ENCODE measurements around the gene ZDHHC11B. TPM values are rescaled to one million over a fixed set of nuclear protein-coding genes. Genes with fewer than 3 reads are reported as not detected.

The ZDHHC11B gene
- total RNA-seq, 1 experiment from 2014 or later = 3.8 TPM

GRCh38 chr5:666816-667498, 117.6 kb downstream of the ZDHHC11B start:
- no peak overlapping the region for H3K9ac ChIP-seq (ENCODE audit: low read length)
- no peak overlapping the region for H3K4me3 ChIP-seq (replicated peaks in 1 of 2; ENCODE audit: low read depth in 1 of 2, low read length in 2 of 2)
- intact Hi-C loops (cut with micrococcal nuclease) = no loop called here
- H4K20me1 ChIP-seq (ENCODE audit: insufficient read depth) = no peaks in the 10 kb centered on the region
- H3K9me2 ChIP-seq (ENCODE audit: insufficient read depth) = no peaks in the 10 kb centered on the region
- no peaks in the 10 kb centered on the region for H3K27me3 ChIP-seq (ENCODE audit: insufficient read depth, low read length)
- no peak for ATAC-seq
- H3K4me2 ChIP-seq (ENCODE audit: low read length) = no peak overlapping the region
- CTCF ChIA-PET = no interaction called here
- POLR2A ChIA-PET = no interaction called here
- peaks cover 5 to 42% of the 10 kb centered on the region in 2 experiments; a peak in 3 of 4 replicates for H3K4me1 ChIP-seq (ENCODE audit: control insufficient read depth in 1 of 2, insufficient read depth in 2 of 2, low read length in 2 of 2)
- H3K9me3 ChIP-seq (ENCODE audit: control insufficient read depth in 1 of 2, insufficient read depth in 1 of 2, low read depth in 1 of 2, low read length in 2 of 2) = no peaks in the 10 kb centered on the region
- RAD21 ChIA-PET (ENCODE audit: low non-redundant PET in 1 of 2, low total read pairs in 2 of 2, uncharacterized antibody in 2 of 2, unreplicated experiment in 2 of 2) = no interaction called here
- H3K79me2 ChIP-seq (ENCODE audit: insufficient read depth, low read length) = no peaks in the 10 kb centered on the region
- H3K36me3 ChIP-seq (ENCODE audit: control insufficient read depth in 1 of 2, insufficient read depth in 2 of 2, low read length in 2 of 2) = peaks cover 2 to 3% of the 10 kb centered on the region in 2 experiments; a peak in 2 of 4 replicates
- no peak for DNase-seq (ENCODE audit: low read depth, low spot score)
- no peak overlapping the region for H3K27ac ChIP-seq (ENCODE audit: low read depth, low read length)
- no peak overlapping the region for H2AFZ ChIP-seq (ENCODE audit: low read depth, low read length, poor library complexity, severe bottlenecking)
- TF ChIP-seq, protein P1, sequence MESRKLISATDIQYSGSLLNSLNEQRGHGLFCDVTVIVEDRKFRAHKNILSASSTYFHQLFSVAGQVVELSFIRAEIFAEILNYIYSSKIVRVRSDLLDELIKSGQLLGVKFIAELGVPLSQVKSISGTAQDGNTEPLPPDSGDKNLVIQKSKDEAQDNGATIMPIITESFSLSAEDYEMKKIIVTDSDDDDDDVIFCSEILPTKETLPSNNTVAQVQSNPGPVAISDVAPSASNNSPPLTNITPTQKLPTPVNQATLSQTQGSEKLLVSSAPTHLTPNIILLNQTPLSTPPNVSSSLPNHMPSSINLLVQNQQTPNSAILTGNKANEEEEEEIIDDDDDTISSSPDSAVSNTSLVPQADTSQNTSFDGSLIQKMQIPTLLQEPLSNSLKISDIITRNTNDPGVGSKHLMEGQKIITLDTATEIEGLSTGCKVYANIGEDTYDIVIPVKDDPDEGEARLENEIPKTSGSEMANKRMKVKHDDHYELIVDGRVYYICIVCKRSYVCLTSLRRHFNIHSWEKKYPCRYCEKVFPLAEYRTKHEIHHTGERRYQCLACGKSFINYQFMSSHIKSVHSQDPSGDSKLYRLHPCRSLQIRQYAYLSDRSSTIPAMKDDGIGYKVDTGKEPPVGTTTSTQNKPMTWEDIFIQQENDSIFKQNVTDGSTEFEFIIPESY (IDR thresholded peaks at IDR 0.05; ENCODE audit: extremely low read depth, insufficient replicate concordance, low read length) = no peak
- TF ChIP-seq EZH2phosphoT487 (IDR thresholded peaks at IDR 0.05; ENCODE audit: borderline replicate concordance) = no peak
- TF ChIP-seq CBX3 (IDR thresholded peaks at IDR 0.05; ENCODE audit: low read depth) = no peak
- TF ChIP-seq JUND (IDR thresholded peaks at IDR 0.05) = no peak
- TF ChIP-seq ZFX (IDR thresholded peaks at IDR 0.05) = no peak
- TF ChIP-seq, protein P2, sequence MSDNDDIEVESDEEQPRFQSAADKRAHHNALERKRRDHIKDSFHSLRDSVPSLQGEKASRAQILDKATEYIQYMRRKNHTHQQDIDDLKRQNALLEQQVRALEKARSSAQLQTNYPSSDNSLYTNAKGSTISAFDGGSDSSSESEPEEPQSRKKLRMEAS (IDR thresholded peaks at IDR 0.05) = no peak
- TF ChIP-seq, protein P3, sequence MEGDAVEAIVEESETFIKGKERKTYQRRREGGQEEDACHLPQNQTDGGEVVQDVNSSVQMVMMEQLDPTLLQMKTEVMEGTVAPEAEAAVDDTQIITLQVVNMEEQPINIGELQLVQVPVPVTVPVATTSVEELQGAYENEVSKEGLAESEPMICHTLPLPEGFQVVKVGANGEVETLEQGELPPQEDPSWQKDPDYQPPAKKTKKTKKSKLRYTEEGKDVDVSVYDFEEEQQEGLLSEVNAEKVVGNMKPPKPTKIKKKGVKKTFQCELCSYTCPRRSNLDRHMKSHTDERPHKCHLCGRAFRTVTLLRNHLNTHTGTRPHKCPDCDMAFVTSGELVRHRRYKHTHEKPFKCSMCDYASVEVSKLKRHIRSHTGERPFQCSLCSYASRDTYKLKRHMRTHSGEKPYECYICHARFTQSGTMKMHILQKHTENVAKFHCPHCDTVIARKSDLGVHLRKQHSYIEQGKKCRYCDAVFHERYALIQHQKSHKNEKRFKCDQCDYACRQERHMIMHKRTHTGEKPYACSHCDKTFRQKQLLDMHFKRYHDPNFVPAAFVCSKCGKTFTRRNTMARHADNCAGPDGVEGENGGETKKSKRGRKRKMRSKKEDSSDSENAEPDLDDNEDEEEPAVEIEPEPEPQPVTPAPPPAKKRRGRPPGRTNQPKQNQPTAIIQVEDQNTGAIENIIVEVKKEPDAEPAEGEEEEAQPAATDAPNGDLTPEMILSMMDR (IDR thresholded peaks at IDR 0.05 in 2 of 3, conservative IDR thresholded peaks at IDR 0.05 in 1 of 3; ENCODE audit: borderline replicate concordance in 1 of 3, insufficient read depth in 1 of 3, low read depth in 2 of 3, low read length in 2 of 3) = no peak
- no peak for TF ChIP-seq CEBPB (IDR thresholded peaks at IDR 0.05; ENCODE audit: low read depth)
- no peak for TF ChIP-seq EZH2 (IDR thresholded peaks at IDR 0.05)
- TF ChIP-seq POLR2A (IDR thresholded peaks at IDR 0.05; ENCODE audit: borderline replicate concordance, extremely low read depth, insufficient read depth, insufficient read length) = no peak
- TF ChIP-seq, protein P4, sequence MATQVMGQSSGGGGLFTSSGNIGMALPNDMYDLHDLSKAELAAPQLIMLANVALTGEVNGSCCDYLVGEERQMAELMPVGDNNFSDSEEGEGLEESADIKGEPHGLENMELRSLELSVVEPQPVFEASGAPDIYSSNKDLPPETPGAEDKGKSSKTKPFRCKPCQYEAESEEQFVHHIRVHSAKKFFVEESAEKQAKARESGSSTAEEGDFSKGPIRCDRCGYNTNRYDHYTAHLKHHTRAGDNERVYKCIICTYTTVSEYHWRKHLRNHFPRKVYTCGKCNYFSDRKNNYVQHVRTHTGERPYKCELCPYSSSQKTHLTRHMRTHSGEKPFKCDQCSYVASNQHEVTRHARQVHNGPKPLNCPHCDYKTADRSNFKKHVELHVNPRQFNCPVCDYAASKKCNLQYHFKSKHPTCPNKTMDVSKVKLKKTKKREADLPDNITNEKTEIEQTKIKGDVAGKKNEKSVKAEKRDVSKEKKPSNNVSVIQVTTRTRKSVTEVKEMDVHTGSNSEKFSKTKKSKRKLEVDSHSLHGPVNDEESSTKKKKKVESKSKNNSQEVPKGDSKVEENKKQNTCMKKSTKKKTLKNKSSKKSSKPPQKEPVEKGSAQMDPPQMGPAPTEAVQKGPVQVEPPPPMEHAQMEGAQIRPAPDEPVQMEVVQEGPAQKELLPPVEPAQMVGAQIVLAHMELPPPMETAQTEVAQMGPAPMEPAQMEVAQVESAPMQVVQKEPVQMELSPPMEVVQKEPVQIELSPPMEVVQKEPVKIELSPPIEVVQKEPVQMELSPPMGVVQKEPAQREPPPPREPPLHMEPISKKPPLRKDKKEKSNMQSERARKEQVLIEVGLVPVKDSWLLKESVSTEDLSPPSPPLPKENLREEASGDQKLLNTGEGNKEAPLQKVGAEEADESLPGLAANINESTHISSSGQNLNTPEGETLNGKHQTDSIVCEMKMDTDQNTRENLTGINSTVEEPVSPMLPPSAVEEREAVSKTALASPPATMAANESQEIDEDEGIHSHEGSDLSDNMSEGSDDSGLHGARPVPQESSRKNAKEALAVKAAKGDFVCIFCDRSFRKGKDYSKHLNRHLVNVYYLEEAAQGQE (IDR thresholded peaks at IDR 0.05; ENCODE audit: low read depth) = no peak
- no peak for TF ChIP-seq SIN3A (IDR thresholded peaks at IDR 0.05; ENCODE audit: low read depth)
- no peak for TF ChIP-seq FOSL1 (IDR thresholded peaks at IDR 0.05; ENCODE audit: low read depth)
- TF ChIP-seq POLR2AphosphoS5 (IDR thresholded peaks at IDR 0.05; ENCODE audit: low read depth, low read length) = no peak
- no peak for TF ChIP-seq SRF (IDR thresholded peaks at IDR 0.05; ENCODE audit: low read depth)
- TF ChIP-seq ELF1 (IDR thresholded peaks at IDR 0.05; ENCODE audit: borderline replicate concordance, low read depth) = no peak
- TF ChIP-seq ZNF274 (IDR thresholded peaks at IDR 0.05; ENCODE audit: low read depth, low read length) = no peak
- TF ChIP-seq YY1 (IDR thresholded peaks at IDR 0.05; ENCODE audit: extremely low read depth, insufficient replicate concordance, low read depth, low read length) = no peak
- TF ChIP-seq TCF7L2 (IDR thresholded peaks at IDR 0.05; ENCODE audit: borderline replicate concordance, extremely low read depth, insufficient read depth, insufficient read length) = no peak
- no peak for TF ChIP-seq EGR1 (IDR thresholded peaks at IDR 0.05; ENCODE audit: low read depth)
- BruUV-seq (replicated peaks) = no TSS peak

Measured in HCT116 (cell line).